Neural progenitor cell (in vitro differentiated cells): ENCODE data around the gene PPP1R13L.

Experiments used
- CTCF ChIP-seq: fragments of 200-600 bp; sonication (generic); IDR thresholded peaks from 2 replicates; pipeline ENCODE4 v1.5.1; 2017; ENCODE audit warnings: antibody characterized with exemption, mild to moderate bottlenecking
- EZH2 ChIP-seq: fragments of 200-600 bp; sonication (generic); IDR thresholded peaks from 2 replicates; pipeline ENCODE4 v1.6.1; 2017; ENCODE audit warnings: antibody characterized with exemption, mild to moderate bottlenecking, moderate library complexity

GRCh38 chr19:45336696-45337251 lies 68.1 kb downstream of the PPP1R13L start:
- no peak for TF ChIP-seq CTCF
- no peak for TF ChIP-seq EZH2
